ENCODE measurements around the gene ABCA5. TPM values are rescaled to one million over a fixed set of nuclear protein-coding genes. Genes with fewer than 3 reads are reported as not detected.

The ABCA5 gene, protein sequence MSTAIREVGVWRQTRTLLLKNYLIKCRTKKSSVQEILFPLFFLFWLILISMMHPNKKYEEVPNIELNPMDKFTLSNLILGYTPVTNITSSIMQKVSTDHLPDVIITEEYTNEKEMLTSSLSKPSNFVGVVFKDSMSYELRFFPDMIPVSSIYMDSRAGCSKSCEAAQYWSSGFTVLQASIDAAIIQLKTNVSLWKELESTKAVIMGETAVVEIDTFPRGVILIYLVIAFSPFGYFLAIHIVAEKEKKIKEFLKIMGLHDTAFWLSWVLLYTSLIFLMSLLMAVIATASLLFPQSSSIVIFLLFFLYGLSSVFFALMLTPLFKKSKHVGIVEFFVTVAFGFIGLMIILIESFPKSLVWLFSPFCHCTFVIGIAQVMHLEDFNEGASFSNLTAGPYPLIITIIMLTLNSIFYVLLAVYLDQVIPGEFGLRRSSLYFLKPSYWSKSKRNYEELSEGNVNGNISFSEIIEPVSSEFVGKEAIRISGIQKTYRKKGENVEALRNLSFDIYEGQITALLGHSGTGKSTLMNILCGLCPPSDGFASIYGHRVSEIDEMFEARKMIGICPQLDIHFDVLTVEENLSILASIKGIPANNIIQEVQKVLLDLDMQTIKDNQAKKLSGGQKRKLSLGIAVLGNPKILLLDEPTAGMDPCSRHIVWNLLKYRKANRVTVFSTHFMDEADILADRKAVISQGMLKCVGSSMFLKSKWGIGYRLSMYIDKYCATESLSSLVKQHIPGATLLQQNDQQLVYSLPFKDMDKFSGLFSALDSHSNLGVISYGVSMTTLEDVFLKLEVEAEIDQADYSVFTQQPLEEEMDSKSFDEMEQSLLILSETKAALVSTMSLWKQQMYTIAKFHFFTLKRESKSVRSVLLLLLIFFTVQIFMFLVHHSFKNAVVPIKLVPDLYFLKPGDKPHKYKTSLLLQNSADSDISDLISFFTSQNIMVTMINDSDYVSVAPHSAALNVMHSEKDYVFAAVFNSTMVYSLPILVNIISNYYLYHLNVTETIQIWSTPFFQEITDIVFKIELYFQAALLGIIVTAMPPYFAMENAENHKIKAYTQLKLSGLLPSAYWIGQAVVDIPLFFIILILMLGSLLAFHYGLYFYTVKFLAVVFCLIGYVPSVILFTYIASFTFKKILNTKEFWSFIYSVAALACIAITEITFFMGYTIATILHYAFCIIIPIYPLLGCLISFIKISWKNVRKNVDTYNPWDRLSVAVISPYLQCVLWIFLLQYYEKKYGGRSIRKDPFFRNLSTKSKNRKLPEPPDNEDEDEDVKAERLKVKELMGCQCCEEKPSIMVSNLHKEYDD (N-terminal part only)
- polyA plus RNA-seq (2011; rRNA removed) = 5.0 and 8.1 TPM in 2 replicates
- polyA minus RNA-seq (2011; rRNA and poly(A)+ RNA removed) = 4.0 and 6.7 TPM in 2 replicates

DNA sequence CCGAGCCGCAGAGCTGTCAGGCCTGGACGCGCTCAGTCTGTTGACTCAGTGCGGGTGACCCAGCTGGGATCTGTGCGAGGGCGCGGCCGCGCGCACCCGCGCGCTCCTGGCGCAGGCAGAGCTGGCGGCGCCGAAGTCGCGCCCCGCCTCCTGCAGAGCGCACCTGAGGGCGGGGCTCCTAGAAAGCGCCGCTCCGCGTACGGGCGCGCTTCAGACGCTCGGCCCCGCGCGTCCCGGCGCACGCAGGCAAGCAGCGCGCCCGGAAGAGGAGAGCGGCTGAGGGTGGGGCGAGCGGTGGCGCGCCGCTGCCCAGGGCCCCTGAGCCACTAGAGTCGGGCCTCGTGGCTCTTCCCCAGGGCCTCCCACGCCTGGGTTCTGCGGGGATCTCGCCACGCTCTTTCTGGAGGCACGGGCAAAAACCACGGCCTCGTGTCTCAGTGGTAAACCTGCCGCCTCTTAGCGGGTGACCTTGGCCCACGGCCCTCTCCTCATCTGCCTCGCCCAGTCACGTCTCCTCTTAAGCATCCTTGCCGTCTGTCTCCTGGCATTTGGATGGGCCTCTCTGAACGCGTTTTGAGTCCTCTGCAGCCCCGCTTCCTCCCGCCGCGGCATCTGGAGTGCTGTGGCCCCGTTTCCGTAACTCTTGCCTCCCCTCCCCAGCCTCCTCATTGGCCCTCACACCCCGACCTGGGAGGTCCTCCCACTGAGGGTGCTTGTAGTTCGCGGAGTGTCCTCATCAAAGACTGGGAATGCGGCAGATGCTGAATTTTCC, at the start of gene ABCA5:
ABCA5 (minus strand) TSS at position 74 of the 772 bp plus-strand sequence. CDS start 12,718 bp downstream, outside the sequence.
- ChIA-PET CTCF (interaction anchor here (1.9 kb wide), 1 partner anchor 8 kb away, joined by 7 read pairs; no protein-coding TSS in a partner anchor), POLR2A (interaction anchor here (0.7 kb wide), 1 partner anchor 1329 kb away, joined by 3 read pairs; no protein-coding TSS in a partner anchor)
- Histone ChIP-seq H3K4me3 (ENCODE audit: low read depth, low read length) (peak within 1 kb of the TSS; percentile 69), H3K9me3 (ENCODE audit: control insufficient read depth, insufficient read depth, low read length) (no peaks in the 10 kb centered on the region), H3K27me3 (ENCODE audit: control insufficient read depth, insufficient read depth, low read length) (no peaks in the 10 kb centered on the region), H3K27ac (ENCODE audit: low read depth, low read length) (no peak within 1 kb of the TSS)
- TF ChIP-seq, protein P1, sequence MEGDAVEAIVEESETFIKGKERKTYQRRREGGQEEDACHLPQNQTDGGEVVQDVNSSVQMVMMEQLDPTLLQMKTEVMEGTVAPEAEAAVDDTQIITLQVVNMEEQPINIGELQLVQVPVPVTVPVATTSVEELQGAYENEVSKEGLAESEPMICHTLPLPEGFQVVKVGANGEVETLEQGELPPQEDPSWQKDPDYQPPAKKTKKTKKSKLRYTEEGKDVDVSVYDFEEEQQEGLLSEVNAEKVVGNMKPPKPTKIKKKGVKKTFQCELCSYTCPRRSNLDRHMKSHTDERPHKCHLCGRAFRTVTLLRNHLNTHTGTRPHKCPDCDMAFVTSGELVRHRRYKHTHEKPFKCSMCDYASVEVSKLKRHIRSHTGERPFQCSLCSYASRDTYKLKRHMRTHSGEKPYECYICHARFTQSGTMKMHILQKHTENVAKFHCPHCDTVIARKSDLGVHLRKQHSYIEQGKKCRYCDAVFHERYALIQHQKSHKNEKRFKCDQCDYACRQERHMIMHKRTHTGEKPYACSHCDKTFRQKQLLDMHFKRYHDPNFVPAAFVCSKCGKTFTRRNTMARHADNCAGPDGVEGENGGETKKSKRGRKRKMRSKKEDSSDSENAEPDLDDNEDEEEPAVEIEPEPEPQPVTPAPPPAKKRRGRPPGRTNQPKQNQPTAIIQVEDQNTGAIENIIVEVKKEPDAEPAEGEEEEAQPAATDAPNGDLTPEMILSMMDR (IDR thresholded peaks at IDR 0.05; ENCODE audit: low read depth, low read length) = no peak
- peak; percentile 32 for DNase-seq (ENCODE audit: low read depth, low spot score)

DNA sequence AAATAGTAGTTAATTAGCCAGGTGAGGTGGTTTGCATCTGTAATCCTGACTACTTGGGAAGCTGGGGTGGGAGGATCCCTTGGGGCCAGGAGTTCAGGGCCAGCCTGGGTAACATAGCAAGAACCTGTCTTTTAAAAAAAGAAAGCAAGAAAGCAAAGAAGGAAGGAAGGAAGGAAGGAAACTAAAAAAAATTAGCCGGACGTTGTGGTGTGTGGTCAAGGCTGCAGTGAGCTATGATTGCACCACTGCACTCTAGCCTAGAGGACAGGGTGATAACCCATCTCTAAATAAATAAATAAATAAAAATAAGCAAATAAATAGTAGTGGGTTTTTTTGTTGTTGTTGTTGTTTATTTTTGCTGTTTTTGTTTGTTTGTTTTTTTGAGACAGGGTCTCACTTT, 48.3 kb upstream of the ABCA5 start:
- H3K27me3 ChIP-seq (ENCODE audit: control insufficient read depth, insufficient read depth, low read length) = no peaks in the 10 kb centered on the region
- no peak overlapping the region for H3K27ac ChIP-seq (ENCODE audit: low read depth, low read length)
- ChIA-PET CTCF (no interaction called here), POLR2A (no interaction called here)
- TF ChIP-seq, protein P1 (IDR thresholded peaks at IDR 0.05; ENCODE audit: low read depth, low read length) = no peak
- no peak overlapping the region for H3K4me3 ChIP-seq (ENCODE audit: low read depth, low read length)
- H3K9me3 ChIP-seq (ENCODE audit: control insufficient read depth, insufficient read depth, low read length) = no peaks in the 10 kb centered on the region
- DNase-seq (ENCODE audit: low read depth, low spot score) = no peak

DNA sequence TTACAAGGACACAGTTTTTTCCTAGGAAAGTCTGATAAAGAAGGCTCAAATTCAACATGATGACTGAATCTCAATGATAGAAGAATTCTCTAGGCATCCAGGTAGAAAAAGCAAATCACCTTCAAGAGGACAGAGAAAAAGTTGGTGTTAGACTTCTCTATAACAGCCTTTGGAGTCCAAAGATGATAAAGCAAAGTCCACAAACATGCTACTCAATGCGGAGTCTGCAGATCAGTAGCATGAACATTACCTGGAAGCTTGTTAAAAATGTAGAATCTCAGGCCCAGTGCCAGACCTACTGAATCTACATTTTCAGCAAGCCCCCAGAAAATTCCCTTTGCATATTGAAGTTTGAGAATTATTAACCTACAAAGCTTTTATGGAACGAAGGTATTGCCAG, 46.1 kb upstream of the ABCA5 start:
- Histone ChIP-seq H3K4me3 (ENCODE audit: low read depth, low read length) (no peak overlapping the region), H3K27me3 (ENCODE audit: control insufficient read depth, insufficient read depth, low read length) (no peaks in the 10 kb centered on the region), H3K27ac (ENCODE audit: low read depth, low read length) (no peak overlapping the region), H3K9me3 (ENCODE audit: control insufficient read depth, insufficient read depth, low read length) (no peaks in the 10 kb centered on the region)
- TF ChIP-seq, protein P1 (IDR thresholded peaks at IDR 0.05; ENCODE audit: low read depth, low read length) = no peak
- POLR2A ChIA-PET = no interaction called here
- CTCF ChIA-PET = no interaction called here
- DNase-seq (ENCODE audit: low read depth, low spot score) = no peak

DNA sequence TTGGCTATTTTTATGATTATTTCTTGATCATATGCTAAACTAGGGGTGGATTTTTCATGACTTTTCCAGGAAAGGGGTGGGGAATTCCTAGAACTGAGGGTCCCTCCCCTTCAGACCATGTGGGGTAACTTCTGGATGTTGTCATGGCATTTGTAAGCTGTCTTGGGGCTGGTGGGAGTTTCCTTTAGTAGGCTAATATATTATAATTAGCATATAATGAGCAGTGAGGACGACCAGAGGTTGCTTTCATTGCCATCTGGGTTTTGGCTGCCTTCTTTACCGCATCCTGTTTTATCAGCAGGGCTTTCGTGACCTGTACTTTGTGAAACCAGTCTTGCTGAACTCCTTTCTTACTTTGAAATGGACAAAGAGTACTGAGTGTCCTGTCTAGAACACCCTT, 40.4 kb upstream of the ABCA5 start:
- Histone ChIP-seq H3K27me3 (ENCODE audit: control insufficient read depth, insufficient read depth, low read length) (no peaks in the 10 kb centered on the region), H3K4me3 (ENCODE audit: low read depth, low read length) (no peak overlapping the region), H3K9me3 (ENCODE audit: control insufficient read depth, insufficient read depth, low read length) (no peaks in the 10 kb centered on the region), H3K27ac (ENCODE audit: low read depth, low read length) (no peak overlapping the region)
- TF ChIP-seq, protein P1 (IDR thresholded peaks at IDR 0.05; ENCODE audit: low read depth, low read length) = no peak
- POLR2A ChIA-PET = no interaction called here
- DNase-seq (ENCODE audit: low read depth, low spot score) = no peak
- CTCF ChIA-PET = interaction anchor here (1.4 kb wide), 1 partner anchor 28 kb away, joined by 5 read pairs; no protein-coding TSS in a partner anchor
